Measurements from ENCODE around the gene PEX5L.

Gene PEX5L

GRCh38 chr3:179766416-179767133, 270.2 kb downstream of the PEX5L start:
- no peak for DNase-seq

GRCh38 chr3:179765396-179765795, 271.3 kb downstream of the PEX5L start:
- no peak for DNase-seq

GRCh38 chr3:179760944-179761343, 275.8 kb downstream of the PEX5L start:
- no peak for DNase-seq

- peak; percentile 31 for DNase-seq
These were observed 285.9 kb downstream of the PEX5L start for GRCh38 chr3:179750720-179751328.

GRCh38 chr3:179745716-179746115, 291.0 kb downstream of the PEX5L start:
- DNase-seq: no peak

GRCh38 chr3:179745079-179745478, 291.7 kb downstream of the PEX5L start:
- no peak for DNase-seq
